GM18861 (cell line): ENCODE results near the gene PCBP1.
"Not testable (repeated sequence)": the region's sequence is repeated elsewhere in the genome, so short reads cannot be mapped to it uniquely, and the experiment has no call there.

Experiments used
- ATAC-seq: cut with Tn5 transposase; IDR thresholded peaks from one replicate; pipeline ENCODE4 v1.9.1; 2021; ENCODE audit not compliant: unreplicated experiment

Gene PCBP1

GRCh38 chr2:70123051-70123828 is 36.0 kb downstream of the PCBP1 start:
- ATAC-seq: no peak

DNA sequence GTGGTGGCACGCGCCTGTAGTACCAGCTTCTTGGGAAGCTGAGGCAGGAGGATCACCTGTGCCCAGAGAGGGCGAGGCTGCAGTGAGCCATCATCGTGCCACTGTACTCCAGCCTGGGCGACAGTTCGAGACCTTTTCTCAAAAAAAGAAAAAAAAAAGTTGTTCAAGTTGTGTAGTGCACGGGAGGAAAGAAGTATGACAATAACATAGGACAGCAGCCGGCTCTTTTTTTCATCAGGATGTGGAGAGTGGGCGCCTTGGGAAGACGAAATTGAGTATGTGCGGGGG is 36.5 kb downstream of the PCBP1 start:
- ATAC-seq: no peak

DNA sequence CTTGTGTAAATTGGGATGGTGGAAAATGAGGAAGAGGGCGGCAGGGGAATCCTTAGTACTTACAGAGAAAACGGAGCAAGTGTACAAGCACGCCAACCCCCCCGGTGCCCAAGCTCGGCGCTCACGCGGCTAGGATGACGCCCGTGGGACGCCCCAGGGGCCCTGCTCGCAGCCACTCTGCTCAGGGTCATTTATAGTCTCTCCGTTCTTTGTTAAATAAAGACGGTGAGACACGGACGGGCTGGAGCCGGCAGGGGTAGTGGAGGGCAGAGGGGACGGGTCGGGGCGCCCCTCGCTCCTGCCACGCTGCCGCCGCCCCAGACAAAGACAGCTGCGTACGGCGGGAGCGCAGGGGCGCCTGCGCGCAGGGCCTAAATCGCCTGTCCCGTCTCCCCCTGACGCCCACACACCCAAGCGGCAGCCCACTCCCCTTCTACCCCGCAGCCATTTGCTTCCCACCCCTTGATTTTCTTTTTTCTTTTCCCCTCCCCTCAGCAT is 37.8 kb downstream of the PCBP1 start:
- no peak for ATAC-seq

GRCh38 chr2:70125498-70125898 is 38.2 kb downstream of the PCBP1 start:
- ATAC-seq: no peak

GRCh38 chr2:70126413-70126812 is 39.1 kb downstream of the PCBP1 start:
- ATAC-seq: no peak

DNA sequence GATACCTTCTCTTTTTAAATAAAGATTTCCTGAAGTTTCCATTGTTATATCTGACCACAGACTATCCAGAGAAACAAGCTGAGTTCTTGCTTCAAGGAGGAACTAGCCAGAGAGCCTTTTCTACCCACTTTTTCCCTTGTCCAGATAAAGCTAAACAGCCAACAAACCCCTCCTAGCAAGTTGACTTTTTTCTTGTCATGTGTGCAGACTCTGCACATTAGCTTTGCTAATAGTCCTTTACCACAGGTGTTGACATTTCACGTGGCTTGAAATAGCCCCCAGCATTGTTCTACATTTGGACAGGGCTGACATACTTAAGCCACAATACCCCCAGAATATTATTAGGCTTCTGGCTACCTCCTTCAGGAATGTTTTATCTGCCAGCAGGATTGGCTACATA is 40.7 kb downstream of the PCBP1 start:
- ATAC-seq: no peak

DNA sequence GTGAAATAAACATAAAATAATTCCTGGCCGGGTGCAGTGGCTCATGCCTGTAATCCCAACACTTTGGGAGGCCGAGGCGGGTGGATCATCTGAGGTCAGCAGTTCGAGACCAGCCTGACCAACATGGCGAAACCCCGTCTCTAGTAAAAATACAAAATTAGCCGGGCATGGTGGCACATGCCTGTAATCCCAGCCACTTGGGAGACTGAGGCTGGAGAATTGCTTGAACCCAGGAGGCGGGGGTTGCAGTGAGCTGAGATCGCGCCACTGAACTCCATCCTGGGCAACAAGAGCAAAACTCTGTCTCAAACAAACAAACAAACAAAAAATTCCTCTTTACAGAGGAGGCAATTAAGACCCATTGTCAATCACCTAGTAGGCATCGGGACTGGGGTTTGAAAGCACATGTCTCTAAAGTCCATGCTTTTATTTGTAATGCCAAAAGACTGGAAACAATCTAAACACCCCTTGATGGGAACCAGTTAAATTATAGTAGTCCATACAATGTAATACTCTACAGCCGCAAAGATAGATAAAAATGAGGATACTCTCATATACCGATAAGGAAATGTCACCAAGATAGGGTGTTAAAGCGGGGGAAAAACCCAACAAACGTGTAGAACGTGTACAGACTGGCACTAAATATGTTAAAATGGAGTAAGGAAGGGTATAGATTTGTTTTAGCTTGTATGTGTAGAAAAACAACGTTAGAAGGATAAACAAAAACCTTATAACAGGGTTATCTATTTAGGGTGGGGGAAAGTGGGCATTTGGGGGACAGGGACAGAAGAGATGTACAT is 44.3 kb downstream of the PCBP1 start:
- ATAC-seq: not testable (repeated sequence)

DNA sequence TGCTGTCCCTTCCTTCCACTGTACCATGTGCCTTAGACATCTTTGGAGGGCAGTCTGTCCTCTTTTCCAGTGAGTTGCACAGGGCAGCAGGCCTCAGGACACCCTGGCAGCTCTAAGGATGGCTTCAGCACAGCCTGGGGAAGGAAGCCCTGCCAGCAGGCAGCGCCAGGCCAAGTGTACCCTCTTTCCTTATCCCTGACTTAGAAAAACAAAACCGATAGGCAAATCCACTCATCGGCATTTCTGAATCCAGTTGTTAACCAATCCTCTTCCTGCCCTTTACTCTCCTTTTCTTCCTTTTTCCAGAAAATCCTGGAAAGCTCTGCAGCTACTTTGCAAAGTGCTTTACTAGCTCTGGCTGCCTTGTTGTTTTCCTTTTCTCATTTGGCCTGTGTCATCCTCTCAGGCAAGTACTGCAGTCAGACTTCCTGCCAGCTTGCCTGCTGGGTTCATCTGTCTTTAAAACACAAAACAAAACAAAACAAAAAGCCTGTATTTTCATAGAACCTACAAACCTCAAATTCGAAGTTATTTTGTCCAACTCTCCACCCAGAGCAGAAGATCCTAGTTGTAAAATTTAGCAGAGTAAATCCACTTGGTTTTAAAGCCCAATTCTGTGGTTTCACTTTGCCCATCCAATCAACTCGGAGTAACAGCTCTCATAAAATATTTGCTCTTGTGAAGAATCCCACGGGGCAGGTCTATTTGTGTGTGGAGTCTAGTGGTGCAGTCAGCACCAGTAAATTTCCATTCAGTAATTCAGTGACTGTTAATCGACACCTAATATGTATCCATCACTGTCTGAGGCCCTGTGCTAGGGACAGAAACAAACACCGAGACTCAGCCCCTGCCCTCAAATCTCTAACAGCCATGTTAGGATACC is 45.2 kb downstream of the PCBP1 start:
- peak; percentile 61 for ATAC-seq

- no peak for ATAC-seq
Observed at GRCh38 chr2:70133127-70133452, 45.8 kb downstream of the PCBP1 start.

- no peak for ATAC-seq
Observed at GRCh38 chr2:70133491-70134322, 46.4 kb downstream of the PCBP1 start.

GRCh38 chr2:70134323-70134983 is 47.2 kb downstream of the PCBP1 start:
- not testable (repeated sequence) for ATAC-seq
